Endothelial cell of umbilical vein (primary cell): ENCODE measurements around the gene TSPAN17.

ENCODE experiments used
- EZH2 ChIP-seq: IDR thresholded peaks from 2 replicates; pipeline ENCODE4 v1.6.1; 2012; ENCODE audit warnings: borderline replicate concordance, low read depth, mild to moderate bottlenecking, moderate library complexity, low read length, inconsistent platforms; ENCODE audit not compliant: severe bottlenecking
- FOS ChIP-seq: IDR thresholded peaks from 2 replicates; pipeline ENCODE4 v1.6.1; 2011; ENCODE audit warnings: mild to moderate bottlenecking, low read length, moderate library complexity, borderline replicate concordance; ENCODE audit not compliant: insufficient read depth
- GATA2 ChIP-seq: IDR thresholded peaks from 2 replicates; pipeline ENCODE4 v1.7.0; 2011; ENCODE audit warnings: low read depth, mild to moderate bottlenecking, moderate library complexity, mixed read lengths, low read length; ENCODE audit not compliant: insufficient read length, insufficient read depth
- MAX ChIP-seq: IDR thresholded peaks from 2 replicates; pipeline ENCODE4 v1.6.1; 2011; ENCODE audit not compliant: insufficient read depth, insufficient read length
- MYC ChIP-seq: IDR thresholded peaks from one replicate; pipeline ENCODE4 v1.6.1; 2011; ENCODE audit warnings: mild to moderate bottlenecking, low read depth, low read length
- POLR2A ChIP-seq: IDR thresholded peaks from 2 replicates; pipeline ENCODE4 v1.6.1; 2012; ENCODE audit warnings: low read depth, mild to moderate bottlenecking, control low read depth, low read length
- POLR2AphosphoS5 ChIP-seq: IDR thresholded peaks from 2 replicates; pipeline ENCODE4 v1.6.1; 2012; ENCODE audit warnings: low read depth, mild to moderate bottlenecking, control low read depth, low read length, moderate library complexity; ENCODE audit not compliant: insufficient read depth
- TF ChIP-seq, protein P1 (sequence below), 2 donors: IDR thresholded peaks; 1 replicate in 1 of 2; 2 replicates in 1 of 2; pipeline ENCODE4 v1.5.1; 2011; ENCODE audit warnings: low read length in 2 of 2, mild to moderate bottlenecking in 2 of 2, moderate library complexity in 2 of 2, control low read depth in 1 of 2, inconsistent platforms in 1 of 2, low read depth in 1 of 2; ENCODE audit not compliant: insufficient read depth in 1 of 2; ENCODE audit errors: extremely low read depth in 1 of 2

GRCh38 chr5:176662371-176663333 lies 15.4 kb downstream of the TSPAN17 start:
- TF ChIP-seq, protein P1, sequence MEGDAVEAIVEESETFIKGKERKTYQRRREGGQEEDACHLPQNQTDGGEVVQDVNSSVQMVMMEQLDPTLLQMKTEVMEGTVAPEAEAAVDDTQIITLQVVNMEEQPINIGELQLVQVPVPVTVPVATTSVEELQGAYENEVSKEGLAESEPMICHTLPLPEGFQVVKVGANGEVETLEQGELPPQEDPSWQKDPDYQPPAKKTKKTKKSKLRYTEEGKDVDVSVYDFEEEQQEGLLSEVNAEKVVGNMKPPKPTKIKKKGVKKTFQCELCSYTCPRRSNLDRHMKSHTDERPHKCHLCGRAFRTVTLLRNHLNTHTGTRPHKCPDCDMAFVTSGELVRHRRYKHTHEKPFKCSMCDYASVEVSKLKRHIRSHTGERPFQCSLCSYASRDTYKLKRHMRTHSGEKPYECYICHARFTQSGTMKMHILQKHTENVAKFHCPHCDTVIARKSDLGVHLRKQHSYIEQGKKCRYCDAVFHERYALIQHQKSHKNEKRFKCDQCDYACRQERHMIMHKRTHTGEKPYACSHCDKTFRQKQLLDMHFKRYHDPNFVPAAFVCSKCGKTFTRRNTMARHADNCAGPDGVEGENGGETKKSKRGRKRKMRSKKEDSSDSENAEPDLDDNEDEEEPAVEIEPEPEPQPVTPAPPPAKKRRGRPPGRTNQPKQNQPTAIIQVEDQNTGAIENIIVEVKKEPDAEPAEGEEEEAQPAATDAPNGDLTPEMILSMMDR (IDR thresholded peaks at IDR 0.05; ENCODE audit: extremely low read depth in 1 of 2, insufficient read depth in 1 of 2, low read depth in 1 of 2, low read length in 2 of 2), result no peak
- TF ChIP-seq MYC, result no peak
- no peak for TF ChIP-seq MAX
- TF ChIP-seq POLR2A, result no peak
- TF ChIP-seq EZH2, result no peak
- TF ChIP-seq GATA2, result no peak
- no peak for TF ChIP-seq POLR2AphosphoS5
- TF ChIP-seq FOS, result no peak
